SK-N-SH treated with all-trans-retinoic acid at 6 μM for 48 hours (cell line): Measurements from ENCODE around the gene C2orf81.
A peak's percentile ranks its signal among the peaks of the same experiment; 100 is the strongest.

Experiments
- ATAC-seq: fragments of 200-7000 bp; cut with Tn5 transposase; 3 replicates; pipeline ENCODE4 v1.9.1; 2020; ENCODE audit warnings: mild to moderate bottlenecking, moderate library complexity
- ARNTL ChIP-seq: fragments of 450-650 bp; formaldehyde crosslinking; IDR thresholded peaks from 2 replicates; pipeline ENCODE4 v1.5.0; 2020; ENCODE audit warnings: low read depth, mild to moderate bottlenecking, moderate library complexity, borderline replicate concordance
- BACH2 ChIP-seq: fragments of 250-450 bp; sonication (Bioruptor Pico); IDR thresholded peaks from 2 replicates; pipeline ENCODE4 v1.9.0; 2021; ENCODE audit warnings: mild to moderate bottlenecking, borderline replicate concordance
- CREB5 ChIP-seq: fragments of 250-450 bp; sonication (Bioruptor Pico); IDR thresholded peaks from 2 replicates; pipeline ENCODE4 v1.5.1; 2020; ENCODE audit warnings: low read depth, mild to moderate bottlenecking, moderate library complexity
- CSDC2 ChIP-seq: fragments of 250-450 bp; sonication (Bioruptor Pico); IDR thresholded peaks from 2 replicates; pipeline ENCODE4 v1.5.0; 2020; ENCODE audit warnings: mild to moderate bottlenecking, moderate library complexity
- CSRNP3 ChIP-seq: fragments of 250-450 bp; sonication (Bioruptor Pico); IDR thresholded peaks from 2 replicates; pipeline ENCODE4 v1.5.1; 2021; ENCODE audit warnings: mild to moderate bottlenecking, moderate library complexity
- ESRRG ChIP-seq: fragments of 250-450 bp; sonication (Bioruptor Pico); IDR thresholded peaks from 2 replicates; pipeline ENCODE4 v1.6.1; 2021; ENCODE audit warnings: mild to moderate bottlenecking
- GLIS3 ChIP-seq: fragments of 250-450 bp; sonication (Bioruptor Pico); IDR thresholded peaks from 2 replicates; pipeline ENCODE4 v1.5.0; 2020; ENCODE audit warnings: mild to moderate bottlenecking, moderate library complexity
- ISL1 ChIP-seq: fragments of 250-450 bp; sonication (Bioruptor Pico); IDR thresholded peaks from 2 replicates; pipeline ENCODE4 v2.1.2; 2022; ENCODE audit warnings: mild to moderate bottlenecking, moderate library complexity
- OSR1 ChIP-seq: fragments of 250-450 bp; sonication (Bioruptor Pico); IDR thresholded peaks from 2 replicates; pipeline ENCODE4 v1.8.0; 2022; ENCODE audit warnings: moderate library complexity, mild to moderate bottlenecking, inconsistent platforms
- PATZ1 ChIP-seq: fragments of 250-450 bp; sonication (Bioruptor Pico); IDR thresholded peaks from 2 replicates; pipeline ENCODE4 v1.8.0; 2020; ENCODE audit warnings: mild to moderate bottlenecking, moderate library complexity, borderline replicate concordance
- POU6F1 ChIP-seq: fragments of 250-450 bp; sonication (Bioruptor Pico); IDR thresholded peaks from 2 replicates; pipeline ENCODE4 v1.8.0; 2021; ENCODE audit warnings: low read depth, mild to moderate bottlenecking, moderate library complexity, borderline replicate concordance
- PPARA ChIP-seq: fragments of 250-450 bp; sonication (Bioruptor Pico); IDR thresholded peaks from 2 replicates; pipeline ENCODE4 v1.5.0; 2020; ENCODE audit warnings: mild to moderate bottlenecking, borderline replicate concordance
- RARB ChIP-seq: fragments of 250-450 bp; sonication (Bioruptor Pico); IDR thresholded peaks from 2 replicates; pipeline ENCODE4 v1.8.0; 2021; ENCODE audit warnings: mild to moderate bottlenecking, moderate library complexity
- SNAI2 ChIP-seq: fragments of 250-450 bp; sonication (Bioruptor Pico); IDR thresholded peaks from 2 replicates; pipeline ENCODE4 v1.5.0; 2020; ENCODE audit warnings: mild to moderate bottlenecking, moderate library complexity
- TOX ChIP-seq: fragments of 250-450 bp; sonication (Bioruptor Pico); IDR thresholded peaks from 2 replicates; pipeline ENCODE4 v1.8.0; 2021; ENCODE audit warnings: mild to moderate bottlenecking, moderate library complexity, borderline replicate concordance
- TSHZ2 ChIP-seq: fragments of 250-450 bp; sonication (Bioruptor Pico); IDR thresholded peaks from 2 replicates; pipeline ENCODE4 v1.5.0; 2020; ENCODE audit warnings: mild to moderate bottlenecking, moderate library complexity
- ZC3H10 ChIP-seq: fragments of 250-450 bp; sonication (Bioruptor Pico); IDR thresholded peaks from 2 replicates; pipeline ENCODE4 v1.5.1; 2021; ENCODE audit warnings: mild to moderate bottlenecking, moderate library complexity
- ZFP3 ChIP-seq: fragments of 250-450 bp; sonication (Bioruptor Pico); IDR thresholded peaks from 2 replicates; pipeline ENCODE4 v1.5.0; 2020; ENCODE audit warnings: mild to moderate bottlenecking, moderate library complexity
- ZFP30 ChIP-seq: fragments of 450-650 bp; formaldehyde crosslinking; IDR thresholded peaks from 2 replicates; pipeline ENCODE4 v1.5.0; 2022; ENCODE audit warnings: mild to moderate bottlenecking, moderate library complexity
- ZNF565 ChIP-seq: fragments of 450-650 bp; formaldehyde crosslinking; conservative IDR thresholded peaks from 2 replicates; pipeline ENCODE4 v1.5.0; 2020; ENCODE audit warnings: low read depth, mild to moderate bottlenecking, moderate library complexity
- ZNF70 ChIP-seq: fragments of 450-650 bp; formaldehyde crosslinking; IDR thresholded peaks from 2 replicates; pipeline ENCODE4 v1.5.0; 2020; ENCODE audit warnings: mild to moderate bottlenecking, moderate library complexity
- ZNF8 ChIP-seq: fragments of 450-650 bp; formaldehyde crosslinking; IDR thresholded peaks from 2 replicates; pipeline ENCODE4 v1.5.0; 2020; ENCODE audit warnings: mild to moderate bottlenecking, moderate library complexity

The C2orf81 gene

GRCh38 chr2:74429487-74430451 is 8.3 kb upstream of the C2orf81 start (continued):
- TF ChIP-seq BACH2 (CRISPR knock-in tag), result no peak
- no peak for TF ChIP-seq ESRRG
- TF ChIP-seq PPARA (CRISPR knock-in tag), result no peak
- TF ChIP-seq ISL1, result no peak
- no peak for TF ChIP-seq OSR1 (CRISPR knock-in tag)
- TF ChIP-seq RARB, result no peak

GRCh38 chr2:74428675-74429074 is 7.3 kb upstream of the C2orf81 start:
- ATAC-seq, result no peak
- TF ChIP-seq POU6F1 (no peak), CREB5 (CRISPR knock-in tag) (no peak), ZNF70 (CRISPR knock-in tag) (no peak), TOX (no peak)

- ATAC-seq, result 0 out of 3 replicates have a peak, but pooled peaks have one; percentile 7
- TF ChIP-seq ISL1, result no peak
- TF ChIP-seq ZFP30 (CRISPR knock-in tag), result no peak
- TF ChIP-seq CSDC2 (CRISPR knock-in tag), result no peak
These were observed 6.1 kb upstream of the C2orf81 start for GRCh38 chr2:74427551-74427950.

- TF ChIP-seq CREB5 (CRISPR knock-in tag), result no peak
- TF ChIP-seq ESRRG, result no peak
- TF ChIP-seq ZNF8 (CRISPR knock-in tag), result no peak
- no peak for TF ChIP-seq SNAI2 (CRISPR knock-in tag)
- TF ChIP-seq TOX, result no peak
- no peak for TF ChIP-seq ZFP30 (CRISPR knock-in tag)
- no peak for TF ChIP-seq RARB
- ATAC-seq, result no peak
These were observed 4.9 kb upstream of the C2orf81 start for GRCh38 chr2:74426181-74426758.

GRCh38 chr2:74425523-74425922 is 4.1 kb upstream of the C2orf81 start:
- no peak for ATAC-seq
- TF ChIP-seq TOX (no peak), ZFP30 (CRISPR knock-in tag) (no peak), ZC3H10 (CRISPR knock-in tag) (no peak), PATZ1 (CRISPR knock-in tag) (no peak), ZNF565 (CRISPR knock-in tag) (no peak), ZNF8 (CRISPR knock-in tag) (no peak), ZFP3 (no peak), ZNF70 (CRISPR knock-in tag) (no peak), ISL1 (no peak), TSHZ2 (CRISPR knock-in tag) (no peak), ARNTL (CRISPR knock-in tag) (no peak), PPARA (CRISPR knock-in tag) (no peak), GLIS3 (no peak), CSRNP3 (CRISPR knock-in tag) (no peak), BACH2 (CRISPR knock-in tag) (no peak), OSR1 (CRISPR knock-in tag) (no peak)
